GM18519 (cell line): ENCODE results near the gene IMPDH1.

Experiments
- ATAC-seq: cut with Tn5 transposase; IDR thresholded peaks from one replicate; pipeline ENCODE4 v1.9.1; 2021; ENCODE audit warnings: mild to moderate bottlenecking, moderate library complexity; ENCODE audit not compliant: unreplicated experiment, low FRiP score

The IMPDH1 gene

DNA sequence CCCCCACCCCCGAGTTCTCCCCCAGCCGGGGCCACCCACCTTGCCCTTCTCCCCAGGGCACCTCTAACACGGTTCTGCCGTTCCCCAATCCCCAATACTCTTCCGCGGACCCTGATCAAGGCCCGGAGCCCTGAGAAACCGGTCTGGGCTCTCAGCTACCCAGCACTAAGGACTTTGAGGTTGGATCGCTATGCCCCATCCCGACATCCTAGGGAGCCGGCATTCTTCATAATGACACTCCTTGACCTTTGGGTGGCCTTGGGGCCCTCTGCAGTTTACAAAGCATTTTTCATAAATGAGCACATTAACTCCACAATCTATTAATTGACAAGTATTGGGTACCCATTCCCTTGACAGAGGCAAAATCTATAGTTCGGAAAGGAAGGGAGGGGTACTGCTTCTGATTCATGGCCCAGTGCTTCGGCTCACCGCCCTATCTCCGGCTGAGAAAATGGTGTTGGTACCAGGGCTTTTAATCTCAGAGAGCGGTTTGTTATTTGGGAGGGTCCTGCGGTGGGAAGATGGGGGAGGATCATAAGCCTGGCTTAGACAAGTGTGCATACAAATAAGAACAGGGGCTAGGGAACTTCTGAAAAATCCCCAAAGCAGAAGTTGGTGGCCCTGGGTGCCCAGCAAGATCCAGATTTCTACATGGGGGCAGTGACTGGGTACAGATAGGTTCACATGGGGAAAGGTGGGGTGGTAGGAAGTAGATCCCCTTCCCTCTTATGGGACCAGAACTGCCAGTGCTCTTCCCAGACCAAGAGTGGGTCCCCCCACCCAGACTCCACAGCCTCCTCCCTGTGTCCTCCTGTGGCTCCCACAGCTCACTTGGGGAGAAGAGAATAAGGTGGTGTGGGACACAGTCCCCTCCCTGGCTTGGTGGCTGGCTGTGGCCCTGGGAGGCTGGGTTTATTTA, 3.2 kb downstream of the IMPDH1 start:
- no peak for ATAC-seq

GRCh38 chr7:128405471-128406313, 4.1 kb downstream of the IMPDH1 start:
- ATAC-seq, result no peak

DNA sequence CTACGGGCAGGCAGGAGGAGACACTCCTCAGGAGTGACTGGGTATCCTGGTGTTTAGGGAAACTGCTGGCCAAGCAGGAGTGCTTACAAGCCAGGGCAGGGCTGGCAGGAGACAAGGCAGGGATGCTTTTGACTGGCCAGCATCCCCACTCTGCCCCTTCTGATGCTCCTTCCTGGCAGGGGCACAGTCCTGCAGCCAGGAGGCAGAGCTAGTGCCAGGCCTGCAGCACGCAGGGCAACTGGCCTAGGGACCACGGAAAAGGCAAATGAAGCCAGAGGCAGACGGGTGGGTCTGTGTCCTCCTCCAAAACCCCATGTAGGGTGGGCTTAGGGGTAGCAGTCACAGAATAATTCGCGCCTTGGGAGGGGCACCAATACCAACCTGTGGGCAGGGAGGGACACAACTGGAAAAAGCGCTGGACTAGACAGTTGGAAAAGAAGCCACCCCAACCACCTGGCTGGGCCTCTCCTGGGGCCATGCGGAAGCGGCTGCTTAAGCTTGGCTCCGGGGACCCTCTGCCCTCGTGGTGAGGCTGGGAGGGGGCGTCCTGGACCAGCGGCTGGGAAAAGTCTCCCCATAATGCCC, 4.8 kb downstream of the IMPDH1 start:
- no peak for ATAC-seq

- ATAC-seq, result no peak
Observed at GRCh38 chr7:128404143-128404681, 5.6 kb downstream of the IMPDH1 start.

- ATAC-seq, result no peak
Observed at GRCh38 chr7:128403676-128404075, 6.1 kb downstream of the IMPDH1 start.

DNA sequence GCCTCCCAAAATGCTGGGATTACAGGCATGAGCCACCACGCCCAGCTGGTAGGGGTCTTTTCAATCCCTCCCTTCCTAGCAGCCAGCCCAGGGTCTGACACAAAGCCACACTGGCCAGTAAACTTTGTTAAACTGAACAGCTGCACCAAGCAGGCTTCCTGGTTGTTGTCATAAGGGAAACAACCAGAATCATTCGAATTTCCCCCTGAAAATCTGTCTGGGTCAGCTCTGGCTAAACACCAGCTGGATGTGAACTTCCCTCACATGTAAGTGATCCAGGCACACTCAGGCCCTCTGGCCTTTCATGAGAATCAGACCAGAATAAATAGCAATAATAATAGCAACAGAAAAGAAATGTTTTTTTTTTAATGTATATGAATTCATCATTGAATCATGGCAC, 7.4 kb downstream of the IMPDH1 start:
- ATAC-seq, result no peak

DNA sequence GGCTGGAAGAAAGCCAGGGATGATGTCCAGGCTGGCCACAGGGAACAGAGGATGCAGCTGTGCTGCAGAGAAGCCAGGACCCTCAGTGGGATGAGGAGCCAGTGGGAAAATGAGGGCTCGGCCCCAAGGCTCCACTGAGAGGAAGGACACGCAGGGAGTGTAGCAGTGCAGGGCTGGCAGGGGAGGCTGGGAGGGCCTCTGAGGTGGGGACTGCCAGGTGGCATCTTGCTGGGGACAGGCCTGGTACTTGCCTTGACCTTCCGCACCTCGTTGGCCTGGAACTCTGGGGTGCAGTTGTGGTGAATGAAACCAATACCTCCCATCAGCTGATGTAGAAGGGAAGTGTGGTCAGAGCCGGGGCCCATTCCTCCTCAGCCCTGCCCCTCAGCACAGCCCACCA, 9.2 kb downstream of the IMPDH1 start:
- ATAC-seq, result no peak

GRCh38 chr7:128399991-128400390, 9.8 kb downstream of the IMPDH1 start:
- ATAC-seq, result no peak

DNA sequence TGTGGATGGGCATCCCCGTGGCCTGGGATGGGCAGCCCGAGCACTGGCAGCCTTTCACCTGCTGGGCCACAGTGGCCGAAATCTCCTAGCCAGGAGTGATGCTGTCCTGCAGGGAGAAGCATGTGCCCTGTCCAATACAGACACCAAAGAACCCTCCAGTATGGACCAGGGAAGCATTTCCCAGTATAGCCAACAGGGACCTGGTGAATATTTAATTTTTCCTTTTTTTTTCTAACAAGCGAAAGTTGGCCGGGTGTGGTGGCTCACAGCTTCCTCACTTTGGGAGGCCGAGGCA, 11.0 kb downstream of the IMPDH1 start:
- ATAC-seq, result no peak

GRCh38 chr7:128398016-128398840, 11.6 kb downstream of the IMPDH1 start:
- ATAC-seq, result no peak

- ATAC-seq, result no peak
Observed at GRCh38 chr7:128396357-128396756, 13.4 kb downstream of the IMPDH1 start.

DNA sequence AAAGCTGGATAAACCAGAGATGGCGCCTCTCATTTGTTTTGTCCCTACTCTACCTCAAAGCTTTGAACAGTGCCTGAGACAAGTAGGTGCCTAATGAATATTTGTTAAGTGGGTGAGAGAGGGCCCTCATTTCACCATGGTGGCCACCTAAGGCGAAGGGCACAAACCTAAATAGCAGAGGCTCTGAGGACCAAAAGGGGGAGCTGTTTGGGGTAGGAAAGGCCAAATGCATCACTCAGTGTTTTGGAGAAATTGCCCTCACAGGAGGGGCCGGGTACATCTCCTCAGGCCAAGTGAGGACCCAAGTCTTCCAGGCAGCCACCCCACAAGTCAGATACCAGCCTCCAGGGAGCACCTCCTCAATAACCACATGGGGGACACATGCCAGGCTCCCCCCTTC, 14.0 kb downstream of the IMPDH1 start:
- ATAC-seq, result no peak

GRCh38 chr7:128394904-128395496, 14.8 kb downstream of the IMPDH1 start:
- no peak for ATAC-seq

DNA sequence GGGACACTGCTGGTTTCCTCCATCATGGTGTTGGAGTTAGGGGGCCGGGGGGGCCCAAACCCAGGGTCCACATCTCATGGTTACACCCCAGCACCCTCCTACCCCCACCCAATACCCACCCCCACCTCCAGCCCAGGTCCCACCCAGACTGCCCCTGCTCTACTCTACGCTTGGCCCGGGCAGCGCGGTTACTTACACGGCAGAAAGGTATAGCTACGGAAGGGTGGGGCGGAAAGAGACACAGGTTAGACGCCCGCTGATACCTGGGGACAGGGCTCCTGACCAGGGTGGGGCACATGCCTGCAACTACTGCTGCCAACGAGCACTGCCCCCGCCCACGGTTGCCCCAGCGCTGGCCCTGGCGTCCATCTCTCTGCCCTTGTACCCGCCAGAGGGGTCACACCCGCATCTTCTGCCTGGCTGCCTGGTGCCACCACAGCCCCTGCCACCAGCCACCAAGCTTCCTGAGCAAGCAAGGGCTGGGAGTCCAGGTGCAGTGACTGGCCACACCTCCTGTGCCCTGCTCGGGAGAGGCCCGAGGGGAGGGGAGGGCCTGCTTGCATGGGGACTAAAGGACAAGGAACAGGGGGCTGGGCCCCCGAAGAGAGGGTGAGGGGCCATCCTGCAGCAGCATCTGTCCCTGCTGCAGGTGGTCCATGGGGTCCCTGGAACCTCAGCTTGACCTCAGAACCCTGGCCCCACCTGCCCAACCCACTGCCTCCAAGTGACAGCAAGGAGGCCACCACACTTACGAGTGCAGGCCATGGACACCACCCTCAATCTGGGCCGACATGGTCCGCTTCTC, 16.1 kb downstream of the IMPDH1 start:
- no peak for ATAC-seq

- ATAC-seq, result no peak
Observed at GRCh38 chr7:128392446-128393327, 17.1 kb downstream of the IMPDH1 start.

- ATAC-seq, result no peak
Observed at GRCh38 chr7:128391805-128392204, 18.0 kb downstream of the IMPDH1 start.

DNA sequence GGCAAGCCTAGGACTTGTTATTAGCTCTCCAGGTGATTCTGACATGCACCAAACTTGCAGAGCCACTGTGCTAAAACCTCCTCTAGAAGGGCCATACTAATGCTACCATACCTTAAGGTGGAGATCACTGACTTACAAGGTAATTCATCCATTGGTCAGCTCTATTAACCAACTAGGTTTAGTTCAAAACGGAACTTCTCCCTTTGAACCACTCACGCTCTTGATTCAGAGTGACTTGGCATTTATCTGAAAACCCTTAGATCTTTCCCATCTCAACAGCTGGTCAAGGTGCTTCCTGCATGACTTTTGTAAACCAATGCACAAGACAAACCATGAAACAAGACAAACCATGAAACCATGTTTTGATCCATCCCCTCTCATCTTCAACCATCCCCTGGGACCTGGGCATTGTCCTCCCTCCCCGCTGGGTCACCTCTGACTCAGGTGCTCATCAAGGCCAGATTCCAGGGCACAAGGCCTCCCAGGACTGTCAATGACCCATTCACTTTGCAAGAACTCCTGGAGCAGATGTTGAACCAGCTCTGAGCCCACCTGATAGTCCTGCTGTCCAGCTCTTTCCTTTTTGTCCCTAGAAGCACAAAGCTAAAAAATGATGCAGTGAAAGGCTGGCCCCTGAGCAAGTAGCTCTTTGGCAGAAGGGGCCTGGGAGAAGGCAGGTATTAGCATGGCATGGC, 18.8 kb downstream of the IMPDH1 start:
- no peak for ATAC-seq
